IPS-NIHi11 (cell line): ENCODE data around the gene SH3GLB2.
"Not testable (repeated sequence)": the region's sequence is repeated elsewhere in the genome, so short reads cannot be mapped to it uniquely, and the experiment has no call there.

Experiments used
- DNase-seq: peaks from one replicate; pipeline ENCODE4 v3.0.0; 2012; ENCODE audit warnings: mixed read lengths, low spot score

The SH3GLB2 gene

GRCh38 chr9:129053020-129053419 is 24.9 kb upstream of the SH3GLB2 start:
- no peak for DNase-seq

- peak; percentile 63 for DNase-seq
Observed at GRCh38 chr9:129052592-129052991, 24.5 kb upstream of the SH3GLB2 start.

DNA sequence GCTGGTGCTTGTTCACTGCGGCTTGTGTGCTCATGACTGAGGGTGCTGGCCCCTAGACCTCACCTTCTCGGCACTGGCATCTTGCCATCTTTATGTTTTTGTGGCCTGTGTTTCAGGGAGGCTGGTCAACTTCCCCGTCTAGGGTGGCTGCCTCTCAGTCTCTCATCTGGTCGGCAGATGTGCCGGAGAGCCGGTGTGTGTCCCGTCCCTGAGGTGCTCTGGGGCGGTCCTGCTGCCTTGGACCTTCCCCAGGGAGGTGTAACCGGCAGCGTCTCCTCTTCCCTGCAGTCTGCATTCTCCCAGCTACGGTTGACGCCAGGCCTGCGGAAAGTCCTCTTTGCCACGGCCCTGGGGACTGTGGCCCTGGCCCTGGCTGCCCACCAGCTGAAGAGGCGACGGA is 13.9 kb upstream of the SH3GLB2 start:
- DNase-seq, result no peak

DNA sequence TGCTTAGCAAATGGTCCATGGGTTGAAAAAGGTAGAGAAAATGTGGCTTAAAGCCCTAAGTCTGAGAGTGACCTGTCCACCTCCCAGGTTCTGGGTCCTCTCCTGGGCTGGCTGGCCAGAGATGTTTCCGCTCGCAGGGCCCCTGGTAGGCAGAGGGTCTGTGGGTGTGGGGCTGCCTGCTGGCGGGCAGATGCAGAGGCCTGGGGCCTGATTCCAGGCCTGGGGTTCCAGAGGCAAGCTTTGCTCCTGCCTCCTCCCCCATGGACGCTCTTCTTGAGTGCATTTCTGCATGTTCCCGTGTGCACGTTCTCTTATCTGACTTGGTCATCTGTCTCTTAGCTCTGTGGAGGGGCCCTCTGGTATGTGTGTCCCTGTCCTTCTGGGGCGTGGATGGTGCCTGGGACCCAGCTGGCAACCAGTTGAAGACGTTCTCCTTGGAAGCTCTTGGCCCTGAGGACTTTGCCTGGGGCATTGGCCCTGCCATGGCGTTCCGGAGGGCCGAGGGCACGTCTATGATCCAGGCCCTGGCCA is 12.0 kb upstream of the SH3GLB2 start:
- no peak for DNase-seq

DNA sequence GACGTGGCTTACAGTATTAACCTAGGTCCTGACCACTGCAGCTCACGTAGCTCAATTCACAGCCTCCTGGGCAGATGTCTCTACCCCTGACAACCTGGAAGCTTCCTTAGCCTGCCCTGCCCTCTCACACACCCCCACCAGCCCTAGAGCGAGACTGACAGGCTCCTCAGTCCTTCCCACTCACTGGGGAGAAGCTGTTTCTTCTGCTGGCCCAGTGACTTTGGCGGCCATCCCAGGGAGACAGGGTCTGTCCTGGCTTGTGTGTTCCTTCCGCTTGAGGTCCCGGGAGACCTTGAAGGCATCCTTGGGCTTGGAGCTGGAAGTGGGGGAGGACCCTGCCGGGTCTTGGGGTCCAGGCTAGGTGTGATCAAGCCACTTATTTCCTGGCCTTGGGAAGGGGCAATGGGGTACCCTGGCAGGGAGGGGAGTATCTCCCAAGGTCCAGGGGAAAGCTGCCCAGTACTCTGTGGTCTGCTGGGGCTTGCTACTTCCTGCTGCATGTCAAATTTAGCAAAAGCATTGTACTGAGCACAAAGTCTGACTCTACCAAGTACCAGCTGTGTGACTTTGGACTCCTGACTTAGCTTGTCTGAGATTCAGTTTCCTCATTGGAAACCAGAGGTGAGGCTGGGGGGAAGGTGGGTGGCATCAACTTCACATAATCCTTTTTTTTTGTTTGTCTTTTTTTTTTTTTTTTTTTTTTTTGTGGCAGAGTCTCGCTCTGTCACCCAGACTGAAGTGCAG is 10.2 kb upstream of the SH3GLB2 start:
- no peak for DNase-seq

DNA sequence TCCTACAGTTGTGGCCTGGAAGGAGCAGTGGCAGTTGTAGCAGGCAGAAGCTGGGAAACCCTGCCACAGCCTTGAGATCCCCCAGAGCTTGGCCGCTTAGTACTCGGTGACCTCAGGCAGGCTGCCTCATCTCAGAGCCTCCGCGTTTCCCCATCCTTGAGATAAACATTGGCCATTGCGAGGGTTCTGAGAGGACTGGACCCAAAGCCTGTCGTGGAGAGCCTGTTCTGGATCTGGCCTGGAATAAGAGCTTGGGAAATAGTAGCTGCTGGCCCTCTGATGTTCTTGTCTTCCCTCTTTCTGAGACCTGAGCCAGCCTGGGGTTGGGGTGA is 9.6 kb upstream of the SH3GLB2 start:
- DNase-seq, result no peak

- DNase-seq, result no peak
Observed at GRCh38 chr9:129036923-129037766, 9.0 kb upstream of the SH3GLB2 start.

DNA sequence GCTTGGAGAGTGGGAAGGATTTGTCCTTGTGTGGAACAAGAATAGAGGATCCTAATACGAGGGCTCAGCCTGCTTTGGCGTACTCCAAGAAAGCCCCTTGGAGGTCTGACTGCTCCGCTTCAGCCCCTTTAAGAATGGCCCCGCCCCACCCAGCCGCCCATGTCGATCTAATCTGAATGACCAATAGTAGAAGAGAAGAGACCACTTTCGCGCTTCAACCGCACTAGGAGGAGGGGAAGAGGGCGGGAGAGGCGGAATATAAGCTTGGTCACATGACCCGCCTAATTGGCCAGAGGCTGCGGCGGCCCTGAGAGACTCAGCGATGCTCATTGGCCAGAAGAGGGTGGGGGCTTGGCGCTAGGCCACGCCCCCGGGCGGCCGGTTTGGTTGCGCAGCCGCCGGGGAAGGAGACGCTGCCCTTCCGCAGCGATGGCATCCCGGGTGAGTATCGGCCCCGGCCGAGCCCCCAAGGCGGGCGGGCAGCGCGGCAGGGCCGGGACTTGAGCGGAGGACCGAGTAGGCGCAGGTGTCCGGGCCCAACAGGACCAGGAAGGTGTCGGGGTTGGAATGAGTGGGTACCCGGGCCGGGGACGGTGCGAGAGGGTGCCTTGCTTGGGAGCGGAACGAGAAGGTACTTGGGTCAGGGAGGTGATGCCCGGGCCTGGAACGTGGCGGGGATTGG is 8.3 kb upstream of the SH3GLB2 start, which contains the start of gene MIGA2:
TSS of gene MIGA2 (plus strand) at position 386 of the 682 bp plus-strand sequence. CDS start 3,969 bp downstream, outside the sequence.
- peak; percentile 99 for DNase-seq

- DNase-seq, result not testable (repeated sequence)
Observed at GRCh38 chr9:129035838-129036237, 7.7 kb upstream of the SH3GLB2 start.

DNA sequence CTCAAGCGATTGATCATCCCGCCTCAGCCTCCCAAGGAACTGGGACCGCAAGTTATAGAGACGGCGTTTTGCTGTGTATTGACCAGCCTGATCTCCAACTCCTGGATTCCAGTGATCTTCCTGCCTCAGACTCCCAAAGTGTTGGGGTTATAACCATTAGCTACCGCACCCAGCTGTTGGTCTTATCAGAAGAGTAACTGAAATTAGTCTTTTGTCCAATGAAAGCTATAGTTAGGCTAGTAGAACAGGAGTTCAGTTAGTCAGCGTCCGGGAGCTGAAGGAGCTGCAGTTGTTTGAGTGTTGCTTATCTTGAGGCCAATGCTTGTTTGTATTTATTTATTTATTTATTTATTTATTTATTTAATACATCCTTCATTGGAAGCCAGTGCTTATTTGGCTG is 5.1 kb upstream of the SH3GLB2 start:
- DNase-seq, result no peak

DNA sequence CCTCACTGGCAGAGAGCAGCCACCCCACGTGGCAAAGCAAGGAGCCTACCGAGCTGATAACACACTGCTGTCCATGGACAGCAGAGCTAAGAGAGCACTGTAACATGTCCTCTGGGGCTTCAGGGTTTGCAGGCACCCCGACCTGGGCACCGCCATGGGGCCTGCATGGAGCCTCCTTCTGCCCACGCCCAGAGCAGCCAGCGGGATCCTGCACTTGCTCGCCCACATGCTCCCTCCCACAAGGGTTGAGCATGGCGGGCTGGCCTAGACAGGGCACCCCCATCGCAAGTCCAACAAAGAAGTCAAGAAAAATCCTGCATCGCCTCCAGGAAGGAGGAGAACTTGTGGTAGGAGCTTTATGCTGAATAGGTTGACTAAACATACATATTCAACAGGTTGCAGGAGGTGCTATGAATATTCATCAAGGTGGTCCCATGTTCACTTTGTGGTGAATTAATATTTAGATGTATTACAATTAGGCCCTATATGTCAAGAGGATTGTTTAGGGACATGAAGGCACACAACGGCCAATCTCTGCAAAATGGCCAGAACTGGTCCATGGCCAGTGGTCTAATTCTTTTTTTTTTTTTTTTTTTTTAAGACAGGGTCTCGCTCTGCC is 4.5 kb upstream of the SH3GLB2 start:
- no peak for DNase-seq

DNA sequence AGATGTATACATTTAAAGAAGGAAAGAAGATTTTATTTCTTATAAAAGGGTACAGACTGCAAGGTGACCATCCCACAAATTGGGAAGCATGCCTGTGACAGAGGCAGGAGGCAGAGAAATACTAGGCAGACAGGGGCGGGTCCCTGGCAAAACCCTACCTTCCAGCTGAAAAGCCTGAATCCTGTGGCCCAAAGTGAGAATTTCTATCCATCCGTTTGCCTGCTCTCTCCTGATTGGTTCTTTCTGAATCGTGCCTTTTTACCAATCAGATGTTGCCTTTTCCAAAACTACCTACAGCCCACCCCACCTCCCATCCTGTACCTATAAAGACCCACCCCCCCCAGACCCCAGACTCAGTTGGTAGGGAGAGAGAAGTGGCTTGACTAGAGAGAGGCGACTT is 3.4 kb upstream of the SH3GLB2 start:
- peak; percentile 6 for DNase-seq

DNA sequence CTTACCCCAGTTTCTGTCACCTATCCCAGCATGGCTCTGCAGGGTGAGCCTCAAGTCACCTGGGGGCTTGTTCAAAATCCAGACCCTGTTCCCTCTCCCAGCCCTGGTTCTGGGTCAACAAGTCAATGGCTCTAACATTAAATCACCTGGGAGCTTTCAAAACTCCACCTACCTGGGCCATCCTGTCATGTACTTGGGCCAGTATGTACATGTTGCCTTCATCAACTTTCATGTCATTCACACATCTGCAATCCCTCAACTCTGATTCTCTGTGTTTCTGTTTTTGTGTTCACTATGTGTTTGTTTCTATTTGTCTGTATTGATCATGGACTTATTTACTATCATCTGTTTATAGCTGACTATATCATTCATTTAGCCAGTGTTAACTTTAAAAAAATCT is 2.1 kb upstream of the SH3GLB2 start:
- no peak for DNase-seq

DNA sequence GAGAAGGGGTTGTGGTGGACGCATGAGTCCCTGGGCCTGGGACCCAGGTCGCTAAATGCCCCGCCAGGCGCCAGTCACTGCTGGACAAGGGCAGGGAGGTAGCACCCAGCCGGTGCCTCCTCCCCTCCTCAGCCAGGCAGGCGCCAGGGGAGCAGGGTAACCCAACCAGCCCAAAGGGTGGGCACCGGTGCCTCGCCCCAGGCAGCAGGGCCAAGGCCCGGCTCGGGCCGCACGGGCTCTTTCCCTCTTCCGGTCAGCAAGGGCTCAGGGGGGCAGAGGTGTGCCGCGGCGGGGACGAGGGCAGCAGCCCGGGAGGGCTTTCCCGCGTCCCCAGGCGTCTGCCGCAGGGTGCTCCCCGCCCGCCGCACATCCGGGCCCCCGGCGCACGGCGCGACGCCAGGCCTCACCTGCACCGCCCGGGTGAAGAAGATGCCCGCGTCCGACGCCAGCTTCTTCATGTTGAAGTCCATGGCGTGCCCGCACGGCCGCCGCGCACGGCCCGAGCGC is 393 bp downstream of the SH3GLB2 start:
- DNase-seq, result peak; percentile 72

DNA sequence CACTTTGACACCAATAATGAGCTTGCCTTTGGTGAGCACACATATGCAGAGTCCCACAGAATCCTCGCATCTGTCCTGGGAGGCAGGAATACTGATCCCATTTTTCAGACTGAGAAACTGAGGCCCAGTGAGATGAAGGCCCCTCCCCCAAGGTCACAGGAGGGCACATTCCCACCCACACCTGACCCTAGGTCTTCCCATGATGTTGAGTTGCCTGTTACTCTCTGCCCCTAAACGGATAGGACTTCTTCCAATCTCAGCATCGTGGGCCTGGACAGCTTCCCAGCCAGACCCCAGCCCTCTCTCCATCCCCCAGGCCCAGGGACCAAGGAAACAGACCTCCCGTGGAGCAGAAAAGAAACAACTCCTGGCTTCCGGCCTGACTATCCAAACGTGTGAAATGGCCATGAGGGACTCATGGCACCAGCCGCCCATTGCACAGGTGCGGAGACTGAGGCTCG is 877 bp downstream of the SH3GLB2 start:
- no peak for DNase-seq

- DNase-seq, result peak; percentile 70
Observed at GRCh38 chr9:129026442-129027223, 1.5 kb downstream of the SH3GLB2 start.

DNA sequence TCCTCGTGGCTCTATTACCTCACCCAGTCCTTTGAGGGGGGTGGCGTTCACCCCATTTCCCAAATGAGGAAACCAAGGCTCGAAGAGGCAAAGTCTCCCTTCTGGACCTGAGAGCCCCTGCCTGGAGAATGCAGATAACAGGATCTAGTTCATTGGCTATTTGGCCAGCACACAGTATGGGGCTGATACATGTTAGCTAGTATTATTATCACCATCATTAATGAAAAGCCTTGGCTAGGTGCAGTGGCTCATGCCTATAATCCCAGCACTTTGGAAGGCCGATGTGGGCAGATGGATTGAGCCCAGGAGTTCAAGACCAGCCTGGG is 4.3 kb downstream of the SH3GLB2 start:
- DNase-seq, result no peak

DNA sequence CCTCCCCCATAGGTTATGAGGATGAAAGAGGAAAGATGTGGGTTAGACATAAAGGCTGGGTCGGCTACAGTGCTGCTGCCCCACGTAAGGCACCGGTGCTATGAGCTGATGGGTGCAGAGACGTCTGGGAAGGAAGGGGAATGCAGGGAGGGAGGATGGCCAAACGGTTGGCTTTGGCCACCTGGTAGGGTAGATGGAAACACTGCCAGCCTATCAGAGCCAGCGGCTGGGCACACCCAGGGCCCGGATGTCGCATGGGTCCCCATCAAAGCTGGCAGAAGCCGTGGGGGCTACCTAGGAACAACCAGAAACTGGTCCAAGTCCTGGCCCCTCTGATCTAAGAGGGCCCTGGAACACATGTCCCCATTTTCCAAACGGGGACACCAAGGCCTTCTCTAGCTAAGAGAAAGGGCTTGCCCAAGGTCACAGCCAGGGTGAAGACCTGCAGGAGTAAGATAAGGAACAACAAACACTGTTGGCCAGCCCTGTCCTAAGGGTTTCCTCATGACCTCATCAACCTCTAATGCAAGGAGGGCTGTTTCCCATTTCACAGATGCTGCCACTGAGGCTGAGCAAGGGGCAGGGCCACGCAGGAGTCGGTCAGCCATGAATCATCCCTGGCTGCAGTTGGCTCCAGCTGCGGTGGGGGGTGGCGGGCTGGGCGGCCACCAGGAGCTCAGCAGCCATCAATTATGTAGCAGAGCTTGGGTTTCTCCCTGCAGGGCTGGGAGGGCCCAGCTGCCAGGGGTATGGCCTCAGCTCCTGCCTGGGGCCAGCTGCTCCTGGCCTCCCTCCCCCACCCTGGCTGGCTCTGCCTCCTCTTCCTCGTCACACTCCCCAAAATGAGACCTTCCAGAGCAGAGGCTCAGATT is 4.9 kb downstream of the SH3GLB2 start:
- DNase-seq, result peak; percentile 71

DNA sequence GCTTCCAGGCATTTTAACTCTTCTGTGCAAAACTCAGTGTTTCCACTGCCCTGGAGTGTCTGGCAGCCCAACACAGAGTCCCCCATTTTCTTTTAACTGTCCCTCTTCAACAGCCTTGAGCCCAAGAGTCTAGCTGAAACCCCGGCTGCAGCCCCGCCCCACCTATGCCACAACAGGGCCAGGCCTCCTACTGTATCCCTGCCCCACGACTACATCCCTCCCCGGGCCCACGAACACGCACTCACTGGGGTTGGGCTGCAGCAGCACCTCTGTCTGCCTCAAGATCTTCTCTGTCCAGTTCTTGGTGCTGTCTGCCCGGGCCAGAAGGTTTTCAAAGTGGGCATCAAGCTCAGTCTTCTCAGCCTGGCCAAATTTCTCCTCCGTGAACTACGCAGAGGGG is 6.1 kb downstream of the SH3GLB2 start:
- no peak for DNase-seq

- no peak for DNase-seq
Observed at GRCh38 chr9:129021091-129021490, 7.0 kb downstream of the SH3GLB2 start.
